Right lobe of liver (tissue), 6 donors: ENCODE measurements around the gene CFAP61. TPM values are rescaled to one million over a fixed set of nuclear protein-coding genes. Genes with fewer than 3 reads are reported as not detected.

ENCODE experiments used
- ATAC-seq, 4 donors: fragments of 200-7000 bp; cut with Tn5 transposase; one replicate each; pipeline ENCODE4 v1.9.1; 2020; ENCODE audit warnings: mild to moderate bottlenecking in 4 of 4, moderate library complexity in 4 of 4
- DNase-seq, 3 donors: peaks; one replicate each; pipeline ENCODE4 v3.0.0-alpha.2; 2020
- H3K27ac ChIP-seq, 3 donors: fragments of 200-600 bp; one replicate each; pipeline ENCODE4 v1.8.0; 2022
- H3K27me3 ChIP-seq, 2 donors: fragments of 200-600 bp; one replicate each; pipeline ENCODE4 v1.8.0; 2022
- H3K36me3 ChIP-seq, 4 donors: fragments of 200-600 bp; sonication (generic) in 1 of 4; one replicate each; pipeline versions ENCODE4 v1.5.1 to v1.8.0; 2017 to 2022; ENCODE audit warnings: control low read depth in 1 of 4
- H3K4me1 ChIP-seq, 4 donors: fragments of 200-600 bp; sonication (generic) in 1 of 4; one replicate each; pipeline versions ENCODE4 v1.5.1 to v1.8.0; 2017 to 2022; ENCODE audit warnings: control low read depth in 1 of 4
- H3K4me3 ChIP-seq, 3 donors: fragments of 200-600 bp; one replicate each; pipeline ENCODE4 v1.8.0; 2022
- H3K9me3 ChIP-seq, 4 donors: fragments of 200-600 bp; sonication (generic) in 1 of 4; one replicate each; pipeline versions ENCODE4 v1.5.1 to v1.8.0; 2017 to 2022; ENCODE audit warnings: control low read depth in 1 of 4
- CTCF ChIP-seq, 4 donors: fragments of 200-600 bp in 3 of 4; fragments of 450-650 bp in 1 of 4; IDR thresholded peaks; one replicate each; pipeline versions ENCODE4 v1.5.1 to v1.8.0; 2016 to 2022; ENCODE audit warnings: antibody characterized with exemption in 4 of 4, mild to moderate bottlenecking in 2 of 4
- POLR2A ChIP-seq: fragments of 450-650 bp; IDR thresholded peaks from one replicate; pipeline ENCODE4 v1.6.1; 2017; ENCODE audit warnings: antibody characterized with exemption, mild to moderate bottlenecking
- WGBS: methylation state at CpG from one replicate; pipeline ENCODE4 v1.1.6; 2018; ENCODE audit warnings: low coverage, low lambda C conversion rate; ENCODE audit not compliant: insufficient coverage; ENCODE audit errors: missing lambda C conversion rate; 5-methylcytosine and 5-hydroxymethylcytosine counted together
- intact Hi-C, 2 donors: fragments of 100-400 bp; cut with DNase I; formaldehyde crosslinking; loops; one replicate each; pipeline versions ENCODE4 v1.11.2 to v1.14.1; 2022
- total RNA-seq, 6 experiments: library from RNA; depleted of rRNA in 2 of 6; stranded (reverse); fragments of >200 nt in 2 of 6; fragmentation: NEBNext Ultra II Directional in 3 of 6; extraction: Animal tissue kit (Norgen Biotek cat#: 25700) in 3 of 6; gene quantifications; one replicate each; pipeline versions ENCODE4 v1.1.0 to v1.2.4, GENCODE V29; 2016 to 2023
- donor health status: DM: no; HTN: yes; CAD: no.
- donor health status: DM: no; HTN: no; CAD: no.
- donor health status: DM: no; HTN: no; CAD: no.
- donor health status: DM: no; HTN: yes; CAD: no.
- donor health status: DM: no; HTN: yes; CAD: no.

The CFAP61 gene
- total RNA-seq, 6 experiments from 2014 or later: not detected

DNA sequence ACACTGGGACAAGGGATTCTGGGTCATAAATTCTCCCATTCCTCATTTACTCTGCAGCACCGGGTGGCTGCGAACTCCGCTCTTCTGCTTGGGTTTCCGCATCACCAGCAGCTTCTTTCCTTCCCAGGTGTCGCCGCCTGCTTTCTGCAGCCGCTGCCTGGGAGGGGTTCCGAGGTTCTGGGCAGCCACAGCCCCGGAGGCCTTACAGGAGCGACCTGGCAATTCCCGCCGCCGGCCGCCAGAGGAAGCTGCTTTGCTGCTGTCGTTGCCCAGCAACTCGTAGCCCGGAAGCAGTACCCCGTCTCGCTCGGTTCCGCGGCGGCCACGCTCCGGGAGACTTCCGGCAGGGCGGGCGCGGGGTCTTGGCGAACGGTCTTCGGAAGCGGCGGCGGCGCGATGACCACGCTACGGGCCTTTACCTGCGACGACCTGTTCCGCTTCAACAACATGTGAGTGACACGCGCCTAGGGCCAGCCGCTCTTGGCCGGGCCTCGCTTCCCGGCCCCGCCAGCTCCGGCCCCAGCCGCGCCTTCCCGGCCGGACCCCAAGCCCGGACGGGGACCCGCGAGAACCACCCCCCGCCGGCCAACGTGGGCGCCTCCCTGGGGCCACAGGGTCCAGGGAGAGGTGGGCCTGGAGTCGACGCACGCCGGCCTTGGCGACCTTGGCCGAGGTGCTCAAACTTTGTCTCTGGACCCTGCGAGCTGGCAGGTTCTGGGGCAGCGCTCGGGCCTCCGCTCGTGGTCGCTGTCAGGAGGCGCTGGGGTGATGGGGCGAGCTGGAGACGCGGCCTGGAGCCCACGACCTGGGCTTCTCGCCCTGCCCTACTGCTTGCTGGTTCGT lies 35.1 kb upstream of the CFAP61 start, which contains the start of gene NAA20:
TSS of gene NAA20 (plus strand) at position 362 of the 843 bp plus-strand sequence. CDS start at position 397, 35 bp downstream.
- intact Hi-C loops: no loop called here

DNA sequence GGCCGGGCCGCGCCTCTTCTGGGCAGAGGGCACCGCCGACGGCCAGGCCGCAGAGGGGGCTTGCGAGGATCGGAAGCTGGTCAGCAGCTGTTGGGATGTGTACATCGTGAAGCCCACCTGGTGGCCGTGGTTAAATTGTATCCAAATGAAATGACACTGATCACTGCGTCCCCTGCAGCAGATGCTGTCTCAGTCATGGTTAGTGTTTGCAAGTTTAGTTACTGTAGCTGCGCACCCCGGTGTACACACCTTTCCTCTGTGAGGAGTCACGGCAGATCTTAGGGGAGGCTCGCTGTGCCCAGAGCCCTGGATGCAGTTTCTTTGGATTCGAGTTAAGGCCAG lies 34.5 kb upstream of the CFAP61 start:
- peak overlapping the region; percentile 84 to 99 (median 91) for H3K4me3 ChIP-seq
- TF ChIP-seq POLR2A (no peak), CTCF (IDR thresholded peaks at IDR 0.05) (no peak)
- no peaks in the 10 kb centered on the region for H3K9me3 ChIP-seq
- peak in 2 of 4 donors; percentile 3 to 5 for ATAC-seq
- intact Hi-C loops: no loop called here
- H3K27ac ChIP-seq: peak overlapping the region; percentile 8 to 60 (median 52)
- peaks cover 0 to 4% (median 0%) of the 10 kb centered on the region in 4 donors for H3K36me3 ChIP-seq
- H3K27me3 ChIP-seq: no peaks in the 10 kb centered on the region
- DNase-seq: no peak
- 0% methylated on average over 4 of the region's 17 CpGs for WGBS
- H3K4me1 ChIP-seq: peaks cover 0 to 23% (median 11%) of the 10 kb centered on the region in 4 donors

More for the DNA sequence above, 35.1 kb upstream of the CFAP61 start, which contains the start of gene NAA20:
- H3K36me3 ChIP-seq: peaks cover 0 to 4% (median 0%) of the 10 kb centered on the region in 4 donors
- no peaks in the 10 kb centered on the region for H3K9me3 ChIP-seq
- peak; percentile 70 to 87 (median 74) for TF ChIP-seq CTCF (IDR thresholded peaks at IDR 0.05)
- TF ChIP-seq POLR2A: peak; percentile 44
- peaks cover 0 to 23% (median 11%) of the 10 kb centered on the region in 4 donors for H3K4me1 ChIP-seq
- H3K27me3 ChIP-seq: no peaks in the 10 kb centered on the region
- H3K4me3 ChIP-seq: peak within 1 kb of the TSS; percentile 84 to 99 (median 91)
- DNase-seq (peak; percentile 95 to 97 (median 96)), ATAC-seq (peak; percentile 99)
- H3K27ac ChIP-seq: peak within 1 kb of the TSS; percentile 52 to 60 (median 56)
- 0% methylated on average over 1 of the region's 81 CpGs for WGBS

GRCh38 chr20:20018366-20018765 lies 34.0 kb upstream of the CFAP61 start:
- 89% methylated on average over 7 of the region's 8 CpGs for WGBS
- no peak for ATAC-seq
- TF ChIP-seq CTCF (IDR thresholded peaks at IDR 0.05) (no peak), POLR2A (no peak)

DNA sequence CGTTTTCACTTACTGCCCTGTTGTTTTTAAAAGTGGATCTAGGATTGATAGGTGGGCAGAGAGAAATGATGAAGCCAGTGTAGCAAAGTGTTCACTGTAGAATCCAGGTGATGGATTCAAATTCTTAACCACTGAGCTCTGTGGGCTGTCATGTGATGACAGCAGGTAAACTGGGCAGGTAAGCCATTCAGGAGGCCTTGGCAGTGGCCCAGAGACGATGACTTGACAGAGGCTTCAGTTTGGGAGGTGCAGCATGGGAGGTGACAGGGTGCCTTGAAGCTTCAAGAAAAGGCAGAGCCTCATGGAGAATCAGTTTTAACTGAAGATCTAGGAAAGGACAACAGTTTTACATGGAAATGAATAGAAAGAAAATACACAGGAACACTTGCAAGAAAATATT lies 33.2 kb upstream of the CFAP61 start:
- no peak for TF ChIP-seq CTCF (IDR thresholded peaks at IDR 0.05)
- TF ChIP-seq POLR2A: no peak
- Histone ChIP-seq H3K9me3 (no peaks in the 10 kb centered on the region), H3K4me3 (no peak overlapping the region), H3K27ac (no peak overlapping the region), H3K4me1 (peaks cover 0 to 23% (median 11%) of the 10 kb centered on the region in 4 donors), H3K27me3 (no peaks in the 10 kb centered on the region), H3K36me3 (peaks cover 0 to 7% (median 2%) of the 10 kb centered on the region in 4 donors)
- DNase-seq: no peak
- 43% methylated on average over 2 of the region's 2 CpGs for whole genome bisulfite sequencing
- no peak for ATAC-seq
- intact Hi-C loops: no loop called here

More at GRCh38 chr20:20018366-20018765, 34.0 kb upstream of the CFAP61 start:
- DNase-seq: no peak
- intact Hi-C loops: no loop called here
- H3K27ac ChIP-seq: no peak overlapping the region
- no peaks in the 10 kb centered on the region for H3K9me3 ChIP-seq
- peaks cover 0 to 23% (median 11%) of the 10 kb centered on the region in 4 donors for H3K4me1 ChIP-seq
- H3K36me3 ChIP-seq: peaks cover 0 to 4% (median 1%) of the 10 kb centered on the region in 4 donors
- no peaks in the 10 kb centered on the region for H3K27me3 ChIP-seq
- H3K4me3 ChIP-seq: peak overlapping the region; percentile 84 to 99 (median 91)
